K562 (cell line): Measurements from ENCODE around the gene EPM2A. TPM values are rescaled to one million over a fixed set of nuclear protein-coding genes. Genes with fewer than 3 reads are reported as not detected.

ENCODE experiments used
- ATF7 ChIP-seq: fragments of 450-650 bp; IDR thresholded peaks from 2 replicates; pipeline ENCODE4 v1.7.1; 2014; ENCODE audit warnings: mild to moderate bottlenecking, moderate library complexity
- BACH1 ChIP-seq: fragments of 200-800 bp; sonication (Bioruptor generic); IDR thresholded peaks from 2 replicates; pipeline ENCODE4 v1.6.1; 2016; ENCODE audit warnings: missing genetic modification characterization, missing compliant biosample characterization
- C11orf30 ChIP-seq: fragments of 450-650 bp; IDR thresholded peaks from 2 replicates; pipeline ENCODE4 v1.6.1; 2016; ENCODE audit warnings: low read depth, mild to moderate bottlenecking
- ERF ChIP-seq: fragments of 450-650 bp; formaldehyde crosslinking; IDR thresholded peaks from 2 replicates; pipeline ENCODE4 v1.4.0; 2020; ENCODE audit warnings: mild to moderate bottlenecking, mixed read lengths
- HNRNPH1 ChIP-seq: fragments of 200-400 bp; formaldehyde crosslinking; optimal IDR thresholded peaks from 2 replicates; pipeline ENCODE3; 2017; ENCODE audit warnings: low read depth, mild to moderate bottlenecking, low read length, moderate library complexity
- RBM22 ChIP-seq: fragments of 200-400 bp; formaldehyde crosslinking; IDR thresholded peaks from 2 replicates; pipeline ENCODE4 v1.6.1; 2018; ENCODE audit warnings: low read length, low read depth; ENCODE audit not compliant: poor library complexity, severe bottlenecking
- SREBF2 ChIP-seq: sonication (generic); formaldehyde crosslinking; IDR thresholded peaks from 2 replicates; pipeline ENCODE4 v1.4.0; 2020; ENCODE audit warnings: mild to moderate bottlenecking, missing genetic modification reagents
- TBL1XR1 ChIP-seq, 2 experiments: IDR thresholded peaks; 2 replicates each; pipeline ENCODE4 v1.6.1; 2012; ENCODE audit warnings: improper control_type of control experiment in 2 of 2, low read length in 2 of 2, mild to moderate bottlenecking in 1 of 2
- TCFL5 ChIP-seq: fragments of 250-450 bp; sonication (Bioruptor Pico); conservative IDR thresholded peaks from 2 replicates; pipeline ENCODE4 v1.6.1; 2021; ENCODE audit warnings: mild to moderate bottlenecking, moderate library complexity, matching md5 sums
- TEAD4 ChIP-seq, 2 experiments: sonication (generic) in 1 of 2; formaldehyde crosslinking in 1 of 2; IDR thresholded peaks; 2 replicates each; pipeline versions ENCODE4 v1.6.1 to v1.8.0; 2012 to 2022; ENCODE audit warnings: borderline replicate concordance in 1 of 2, inconsistent platforms in 1 of 2, low read length in 1 of 2, mild to moderate bottlenecking in 1 of 2, missing genetic modification reagents in 1 of 2
- ZC3H8 ChIP-seq: fragments of 450-650 bp; IDR thresholded peaks from 2 replicates; pipeline ENCODE4 v1.6.1; 2017
- ZNF124 ChIP-seq: sonication (generic); formaldehyde crosslinking; IDR thresholded peaks from 2 replicates; pipeline ENCODE4 v1.8.1; 2022; ENCODE audit warnings: missing genetic modification reagents
- ZNF24 ChIP-seq: fragments of 450-650 bp; IDR thresholded peaks from 2 replicates; pipeline ENCODE4 v1.6.1; 2016
- ZNF253 ChIP-seq: fragments of 250-450 bp; sonication (Bioruptor Pico); conservative IDR thresholded peaks from 2 replicates; pipeline ENCODE4 v1.6.1; 2021; ENCODE audit warnings: mild to moderate bottlenecking
- polyA plus RNA-seq, 8 experiments: library from polyadenylated mRNA; depleted of rRNA in 4 of 8; stranded (reverse) in 5 of 8; unstranded in 3 of 8; fragments of >200 nt; fragmentation: Nextera tagmentation in 2 of 8; fragmentation: Illumina TruSeq in 1 of 8; extraction: Ambion mirVana in 2 of 8; extraction: Trizol in 1 of 8; gene quantifications; 2 replicates each; pipeline versions ENCODE4 v1.2.1 to v1.2.3, GENCODE V29; 2011 to 2014; ENCODE audit warnings: inconsistent platforms in 1 of 8, missing spikeins in 1 of 8
- total RNA-seq, 7 experiments: library from RNA; depleted of rRNA in 6 of 7; stranded (reverse); fragments of >200 nt in 6 of 7; fragmentation: Illumina TruSeq in 2 of 7; extraction: Trizol in 2 of 7; gene quantifications; 2 replicates each; pipeline versions ENCODE4 v1.2.1 to v1.2.3, GENCODE V29; 2011 to 2021; ENCODE audit warnings: low replicate concordance in 1 of 7
- TF ChIP-seq, protein P1 (sequence below): fragments of 250-450 bp; sonication (Bioruptor Pico); IDR thresholded peaks from 2 replicates; pipeline ENCODE4 v1.5.0; 2021; ENCODE audit warnings: mild to moderate bottlenecking, borderline replicate concordance
- TF ChIP-seq, protein P2 (sequence below): fragments of 150-350 bp; IDR thresholded peaks from 2 replicates; pipeline ENCODE4 v1.6.1; 2014; ENCODE audit warnings: low read depth, mild to moderate bottlenecking, low read length, borderline replicate concordance
- TF ChIP-seq, protein P3 (sequence below), 2 experiments: IDR thresholded peaks; 2 replicates each; pipeline ENCODE4 v1.6.1; 2011; ENCODE audit warnings: borderline replicate concordance in 1 of 2, control low read depth in 1 of 2, low read depth in 1 of 2, low read length in 1 of 2, mild to moderate bottlenecking in 1 of 2, mixed read lengths in 1 of 2, moderate library complexity in 1 of 2; ENCODE audit not compliant: insufficient read depth in 1 of 2, insufficient read length in 1 of 2, poor library complexity in 1 of 2, severe bottlenecking in 1 of 2; ENCODE audit errors: extremely low read depth in 1 of 2
- TF ChIP-seq, protein P4 (sequence below): fragments of 450-650 bp; IDR thresholded peaks from 2 replicates; pipeline ENCODE4 v1.6.1; 2017; ENCODE audit warnings: antibody characterized with exemption

The EPM2A gene
- total and polyA plus RNA-seq, 9 of the 15 experiments (the other 6 are each of a cell fraction or from before 2014, with no cell fraction given) = 0.35 to 5.3 (median 2.5) TPM

- TF ChIP-seq TEAD4 (IDR thresholded peaks at IDR 0.05; ENCODE audit: low read length) = peak; percentile 8; the same call in 1 of the 2 replicates
- TF ChIP-seq TEAD4 (CRISPR knock-in tag; IDR thresholded peaks at IDR 0.05; ENCODE audit: borderline replicate concordance) = no peak
- no peak for TF ChIP-seq BACH1 (tag)
- TF ChIP-seq ZC3H8 = 0 out of 2 replicates have a peak, but pooled peaks have one; percentile 58
- TF ChIP-seq SREBF2 (CRISPR knock-in tag) = no peak
- no peak for TF ChIP-seq C11orf30
- TF ChIP-seq ZNF24 = 0 out of 2 replicates have a peak, but pooled peaks have one; percentile 48
- TF ChIP-seq, protein P1, sequence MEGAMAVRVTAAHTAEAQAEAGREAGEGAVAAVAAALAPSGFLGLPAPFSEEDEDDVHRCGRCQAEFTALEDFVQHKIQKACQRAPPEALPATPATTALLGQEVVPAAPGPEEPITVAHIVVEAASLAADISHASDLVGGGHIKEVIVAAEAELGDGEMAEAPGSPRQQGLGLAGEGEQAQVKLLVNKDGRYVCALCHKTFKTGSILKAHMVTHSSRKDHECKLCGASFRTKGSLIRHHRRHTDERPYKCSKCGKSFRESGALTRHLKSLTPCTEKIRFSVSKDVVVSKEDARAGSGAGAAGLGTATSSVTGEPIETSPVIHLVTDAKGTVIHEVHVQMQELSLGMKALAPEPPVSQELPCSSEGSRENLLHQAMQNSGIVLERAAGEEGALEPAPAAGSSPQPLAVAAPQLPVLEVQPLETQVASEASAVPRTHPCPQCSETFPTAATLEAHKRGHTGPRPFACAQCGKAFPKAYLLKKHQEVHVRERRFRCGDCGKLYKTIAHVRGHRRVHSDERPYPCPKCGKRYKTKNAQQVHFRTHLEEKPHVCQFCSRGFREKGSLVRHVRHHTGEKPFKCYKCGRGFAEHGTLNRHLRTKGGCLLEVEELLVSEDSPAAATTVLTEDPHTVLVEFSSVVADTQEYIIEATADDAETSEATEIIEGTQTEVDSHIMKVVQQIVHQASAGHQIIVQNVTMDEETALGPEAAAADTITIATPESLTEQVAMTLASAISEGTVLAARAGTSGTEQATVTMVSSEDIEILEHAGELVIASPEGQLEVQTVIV = no peak
- TF ChIP-seq TBL1XR1 (IDR thresholded peaks at IDR 0.05; ENCODE audit: low read length in 2 of 2) = peak in 1 of 2 experiments; percentile 75; a peak in 1 of 4 replicates
- TF ChIP-seq ZNF124 (CRISPR knock-in tag) = no peak
- TF ChIP-seq, protein P2, sequence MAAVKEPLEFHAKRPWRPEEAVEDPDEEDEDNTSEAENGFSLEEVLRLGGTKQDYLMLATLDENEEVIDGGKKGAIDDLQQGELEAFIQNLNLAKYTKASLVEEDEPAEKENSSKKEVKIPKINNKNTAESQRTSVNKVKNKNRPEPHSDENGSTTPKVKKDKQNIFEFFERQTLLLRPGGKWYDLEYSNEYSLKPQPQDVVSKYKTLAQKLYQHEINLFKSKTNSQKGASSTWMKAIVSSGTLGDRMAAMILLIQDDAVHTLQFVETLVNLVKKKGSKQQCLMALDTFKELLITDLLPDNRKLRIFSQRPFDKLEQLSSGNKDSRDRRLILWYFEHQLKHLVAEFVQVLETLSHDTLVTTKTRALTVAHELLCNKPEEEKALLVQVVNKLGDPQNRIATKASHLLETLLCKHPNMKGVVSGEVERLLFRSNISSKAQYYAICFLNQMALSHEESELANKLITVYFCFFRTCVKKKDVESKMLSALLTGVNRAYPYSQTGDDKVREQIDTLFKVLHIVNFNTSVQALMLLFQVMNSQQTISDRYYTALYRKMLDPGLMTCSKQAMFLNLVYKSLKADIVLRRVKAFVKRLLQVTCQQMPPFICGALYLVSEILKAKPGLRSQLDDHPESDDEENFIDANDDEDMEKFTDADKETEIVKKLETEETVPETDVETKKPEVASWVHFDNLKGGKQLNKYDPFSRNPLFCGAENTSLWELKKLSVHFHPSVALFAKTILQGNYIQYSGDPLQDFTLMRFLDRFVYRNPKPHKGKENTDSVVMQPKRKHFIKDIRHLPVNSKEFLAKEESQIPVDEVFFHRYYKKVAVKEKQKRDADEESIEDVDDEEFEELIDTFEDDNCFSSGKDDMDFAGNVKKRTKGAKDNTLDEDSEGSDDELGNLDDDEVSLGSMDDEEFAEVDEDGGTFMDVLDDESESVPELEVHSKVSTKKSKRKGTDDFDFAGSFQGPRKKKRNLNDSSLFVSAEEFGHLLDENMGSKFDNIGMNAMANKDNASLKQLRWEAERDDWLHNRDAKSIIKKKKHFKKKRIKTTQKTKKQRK = no peak
- no peak for TF ChIP-seq TCFL5 (CRISPR knock-in tag)
- TF ChIP-seq RBM22 = peak; percentile 86
- TF ChIP-seq, protein P3, sequence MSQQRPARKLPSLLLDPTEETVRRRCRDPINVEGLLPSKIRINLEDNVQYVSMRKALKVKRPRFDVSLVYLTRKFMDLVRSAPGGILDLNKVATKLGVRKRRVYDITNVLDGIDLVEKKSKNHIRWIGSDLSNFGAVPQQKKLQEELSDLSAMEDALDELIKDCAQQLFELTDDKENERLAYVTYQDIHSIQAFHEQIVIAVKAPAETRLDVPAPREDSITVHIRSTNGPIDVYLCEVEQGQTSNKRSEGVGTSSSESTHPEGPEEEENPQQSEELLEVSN (IDR thresholded peaks at IDR 0.05; ENCODE audit: borderline replicate concordance in 1 of 2, extremely low read depth in 1 of 2, insufficient read depth in 1 of 2, insufficient read length in 1 of 2, low read depth in 1 of 2, low read length in 1 of 2, poor library complexity in 1 of 2, severe bottlenecking in 1 of 2) = peak; percentile 93 to 95
- TF ChIP-seq, protein P4, sequence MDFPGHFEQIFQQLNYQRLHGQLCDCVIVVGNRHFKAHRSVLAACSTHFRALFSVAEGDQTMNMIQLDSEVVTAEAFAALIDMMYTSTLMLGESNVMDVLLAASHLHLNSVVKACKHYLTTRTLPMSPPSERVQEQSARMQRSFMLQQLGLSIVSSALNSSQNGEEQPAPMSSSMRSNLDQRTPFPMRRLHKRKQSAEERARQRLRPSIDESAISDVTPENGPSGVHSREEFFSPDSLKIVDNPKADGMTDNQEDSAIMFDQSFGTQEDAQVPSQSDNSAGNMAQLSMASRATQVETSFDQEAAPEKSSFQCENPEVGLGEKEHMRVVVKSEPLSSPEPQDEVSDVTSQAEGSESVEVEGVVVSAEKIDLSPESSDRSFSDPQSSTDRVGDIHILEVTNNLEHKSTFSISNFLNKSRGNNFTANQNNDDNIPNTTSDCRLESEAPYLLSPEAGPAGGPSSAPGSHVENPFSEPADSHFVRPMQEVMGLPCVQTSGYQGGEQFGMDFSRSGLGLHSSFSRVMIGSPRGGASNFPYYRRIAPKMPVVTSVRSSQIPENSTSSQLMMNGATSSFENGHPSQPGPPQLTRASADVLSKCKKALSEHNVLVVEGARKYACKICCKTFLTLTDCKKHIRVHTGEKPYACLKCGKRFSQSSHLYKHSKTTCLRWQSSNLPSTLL = no peak
- TF ChIP-seq ERF = 0 out of 2 replicates have a peak, but pooled peaks have one; percentile 4
- TF ChIP-seq ATF7 = no peak
- no peak for TF ChIP-seq ZNF253
- TF ChIP-seq HNRNPH1 = no peak
These were observed 599 bp downstream of the EPM2A start (continued) for GRCh38 chr6:145734486-145735355.
